Trophoblast cell (in vitro differentiated cells and primary cell): ENCODE measurements around the gene ASB11.

Experiments
- DNase-seq, 2 donors: peaks; one replicate each; pipeline ENCODE4 v3.0.0-alpha.2; 2016
- H2AFZ ChIP-seq: 2 replicates; pipeline ENCODE4 v1.6.1; 2013; ENCODE audit warnings: low read length, moderate library complexity, mild to moderate bottlenecking; ENCODE audit not compliant: insufficient read depth, poor library complexity
- H2AK5ac ChIP-seq: 2 replicates; pipeline ENCODE4 v1.6.1; 2013; ENCODE audit warnings: mild to moderate bottlenecking, low read length
- H2BK120ac ChIP-seq: 2 replicates; pipeline ENCODE4 v1.6.1; 2013; ENCODE audit warnings: low read length, mild to moderate bottlenecking, moderate library complexity; ENCODE audit not compliant: insufficient read depth, poor library complexity
- H2BK12ac ChIP-seq: 2 replicates; pipeline ENCODE4 v1.6.1; 2013; ENCODE audit warnings: mild to moderate bottlenecking, low read length, moderate library complexity
- H2BK5ac ChIP-seq: 2 replicates; pipeline ENCODE4 v1.6.1; 2013; ENCODE audit warnings: low read length, low read depth, moderate library complexity, mild to moderate bottlenecking; ENCODE audit not compliant: poor library complexity
- H3K14ac ChIP-seq: 2 replicates; pipeline ENCODE4 v1.6.1; 2013; ENCODE audit warnings: mild to moderate bottlenecking, low read length
- H3K18ac ChIP-seq: 2 replicates; pipeline ENCODE4 v1.6.1; 2013; ENCODE audit warnings: mild to moderate bottlenecking, low read length
- H3K23ac ChIP-seq: 2 replicates; pipeline ENCODE4 v1.6.1; 2013; ENCODE audit warnings: low read length
- H3K27ac ChIP-seq: 2 replicates; pipeline ENCODE4 v1.5.1; 2013; ENCODE audit warnings: low read depth, mild to moderate bottlenecking, inconsistent platforms, low read length, moderate library complexity
- H3K27me3 ChIP-seq: 2 replicates; pipeline ENCODE4 v1.6.1; 2013; ENCODE audit warnings: inconsistent platforms, mild to moderate bottlenecking, low read length, moderate library complexity; ENCODE audit not compliant: insufficient read depth
- H3K36me3 ChIP-seq, 2 experiments: 1 replicate in 1 of 2; 2 replicates in 1 of 2; pipeline ENCODE4 v1.6.1; 2013; ENCODE audit warnings: low read length in 2 of 2, mild to moderate bottlenecking in 2 of 2, moderate library complexity in 1 of 2; ENCODE audit not compliant: insufficient read depth in 2 of 2, control insufficient read depth in 1 of 2
- H3K4ac ChIP-seq: 2 replicates; pipeline ENCODE4 v1.6.1; 2013; ENCODE audit warnings: low read depth, mild to moderate bottlenecking, low read length, moderate library complexity
- H3K4me1 ChIP-seq, 2 experiments: 1 replicate in 1 of 2; 2 replicates in 1 of 2; pipeline ENCODE4 v1.6.1; 2013; ENCODE audit warnings: low read length in 2 of 2, mild to moderate bottlenecking in 2 of 2, moderate library complexity in 1 of 2; ENCODE audit not compliant: insufficient read depth in 2 of 2, control insufficient read depth in 1 of 2
- H3K4me2 ChIP-seq: 2 replicates; pipeline ENCODE4 v1.6.1; 2013; ENCODE audit warnings: inconsistent platforms, mild to moderate bottlenecking, low read length, moderate library complexity
- H3K4me3 ChIP-seq: 2 replicates; pipeline ENCODE4 v1.5.1; 2013; ENCODE audit warnings: mild to moderate bottlenecking, low read depth, low read length, inconsistent platforms
- H3K79me1 ChIP-seq: one replicate; pipeline ENCODE4 v1.6.1; 2013; ENCODE audit warnings: low read length
- H3K79me2 ChIP-seq: 2 replicates; pipeline ENCODE4 v1.6.1; 2013; ENCODE audit warnings: low read length, mild to moderate bottlenecking; ENCODE audit not compliant: control insufficient read depth, insufficient read depth, poor library complexity
- H3K9ac ChIP-seq: 2 replicates; pipeline ENCODE4 v1.6.1; 2013; ENCODE audit warnings: mild to moderate bottlenecking, low read length
- H3K9me3 ChIP-seq: 2 replicates; pipeline ENCODE4 v1.6.1; 2013; ENCODE audit warnings: low read depth, mild to moderate bottlenecking, control low read depth, inconsistent platforms, low read length; ENCODE audit not compliant: insufficient read depth
- H4K12ac ChIP-seq: 2 replicates; pipeline ENCODE4 v1.6.1; 2013; ENCODE audit warnings: low read depth, mild to moderate bottlenecking, low read length, moderate library complexity
- H4K8ac ChIP-seq: 2 replicates; pipeline ENCODE4 v1.6.1; 2013; ENCODE audit warnings: low read depth, mild to moderate bottlenecking, low read length, moderate library complexity
- H4K91ac ChIP-seq: one replicate; pipeline ENCODE4 v1.6.1; 2013; ENCODE audit warnings: low read depth, mild to moderate bottlenecking, low read length, moderate library complexity
- WGBS: extraction: QIAGEN DNeasy Blood & Tissue Kit; methylation state at CpG from one replicate; pipeline ENCODE4 v1.1.7; 2013; ENCODE audit warnings: missing lambda C conversion rate; ENCODE audit not compliant: insufficient read length, insufficient coverage; ENCODE audit errors: extremely low coverage; 5-methylcytosine and 5-hydroxymethylcytosine counted together

Gene ASB11

DNA sequence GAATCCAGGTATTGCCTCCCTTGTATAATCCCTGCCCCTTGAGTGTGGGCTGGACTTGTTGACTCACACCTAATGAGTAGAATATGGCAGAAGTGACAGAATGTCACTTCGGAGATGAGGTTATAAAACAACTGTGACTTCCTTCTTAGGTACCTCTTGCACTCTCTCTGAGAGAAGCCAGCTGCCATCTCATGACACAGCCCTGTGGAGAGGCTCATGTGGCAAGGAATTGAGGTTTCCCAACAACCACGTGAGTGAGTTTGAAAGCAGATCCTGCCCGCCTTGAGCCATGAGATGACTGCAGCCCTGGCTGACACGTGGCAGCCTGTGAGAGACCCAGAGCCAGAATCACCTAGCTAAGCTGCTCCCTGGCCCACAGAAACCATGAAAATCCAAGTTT lies 13.5 kb downstream of the ASB11 start:
- Histone ChIP-seq H4K12ac (no peak overlapping the region), H2BK5ac (no peak overlapping the region), H3K79me2 (no peaks in the 10 kb centered on the region), H3K36me3 (no peaks in the 10 kb centered on the region), H3K18ac (no peak overlapping the region), H3K27ac (no peak overlapping the region), H3K23ac (no peak overlapping the region), H3K27me3 (no peaks in the 10 kb centered on the region), H4K91ac (no peak overlapping the region), H3K4me2 (no peak overlapping the region), H3K9ac (no peak overlapping the region), H2BK12ac (no peak overlapping the region), H3K79me1 (no peaks in the 10 kb centered on the region), H2BK120ac (no peak overlapping the region), H2AK5ac (no peak overlapping the region), H3K4me3 (no peak overlapping the region), H3K9me3 (no peaks in the 10 kb centered on the region), H4K8ac (no peak overlapping the region), H2AFZ (no peak overlapping the region), H3K14ac (no peak overlapping the region), H3K4ac (no peak overlapping the region), H3K4me1 (peaks cover 0 to 2% of the 10 kb centered on the region in 2 experiments)
- no CpG with 5 or more reads among the region's 4 CpGs for WGBS
- DNase-seq = peak; percentile 6 to 39

- Histone ChIP-seq H3K27ac (no peak overlapping the region), H3K4me3 (no peak overlapping the region), H4K12ac (no peak overlapping the region), H4K91ac (no peak overlapping the region), H3K27me3 (no peaks in the 10 kb centered on the region), H3K4me1 (peaks cover 0 to 2% of the 10 kb centered on the region in 2 experiments), H2AFZ (no peak overlapping the region), H3K14ac (no peak overlapping the region), H4K8ac (no peak overlapping the region), H3K79me2 (no peaks in the 10 kb centered on the region), H3K79me1 (no peaks in the 10 kb centered on the region), H2BK12ac (no peak overlapping the region), H3K36me3 (no peaks in the 10 kb centered on the region), H3K9me3 (no peaks in the 10 kb centered on the region), H3K9ac (no peak overlapping the region), H3K18ac (no peak overlapping the region), H2BK120ac (no peak overlapping the region), H2BK5ac (no peak overlapping the region), H3K23ac (no peak overlapping the region), H3K4ac (no peak overlapping the region), H3K4me2 (no peak overlapping the region), H2AK5ac (no peak overlapping the region)
- no CpG with 5 or more reads among the region's 4 CpGs for WGBS
- DNase-seq = peak in 1 of 2 donors; percentile 53
These were observed 15.2 kb downstream of the ASB11 start for GRCh38 chrX:15299941-15300851.

DNA sequence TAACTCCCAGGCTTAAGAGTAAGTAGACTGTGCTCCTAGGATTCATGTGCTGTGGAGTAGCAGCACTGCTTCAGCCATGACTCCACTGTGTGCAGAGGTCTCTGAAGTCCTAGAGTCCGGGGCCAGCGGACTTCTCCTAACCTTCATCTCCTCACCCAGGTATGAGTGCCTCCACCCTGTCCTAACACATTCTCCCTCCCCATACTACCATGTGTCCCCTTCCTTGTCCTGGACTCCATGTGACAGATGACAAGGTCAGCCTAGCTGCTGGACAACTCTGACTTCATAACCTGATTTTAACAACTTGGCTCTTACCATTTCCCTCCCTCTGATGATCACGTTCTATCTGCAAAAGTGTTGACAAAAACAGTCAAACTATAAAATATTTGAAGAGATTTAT lies 16.7 kb downstream of the ASB11 start:
- H3K36me3 ChIP-seq = no peaks in the 10 kb centered on the region
- WGBS = no CpG with 5 or more reads among the region's 3 CpGs

GRCh38 chrX:15298201-15298600 lies 17.2 kb downstream of the ASB11 start:
- Histone ChIP-seq H3K27me3 (no peaks in the 10 kb centered on the region), H3K14ac (no peak overlapping the region), H3K79me2 (no peaks in the 10 kb centered on the region), H2AK5ac (no peak overlapping the region), H3K4me1 (peaks cover 0 to 2% of the 10 kb centered on the region in 2 experiments), H2AFZ (no peak overlapping the region), H3K79me1 (no peaks in the 10 kb centered on the region), H3K9ac (no peak overlapping the region), H2BK12ac (no peak overlapping the region), H3K4me2 (no peak overlapping the region), H3K9me3 (no peaks in the 10 kb centered on the region), H4K91ac (no peak overlapping the region), H4K12ac (no peak overlapping the region), H2BK120ac (no peak overlapping the region), H3K4ac (no peak overlapping the region), H3K23ac (no peak overlapping the region), H2BK5ac (no peak overlapping the region), H3K36me3 (no peaks in the 10 kb centered on the region), H3K18ac (no peak overlapping the region), H4K8ac (no peak overlapping the region), H3K4me3 (no peak overlapping the region), H3K27ac (no peak overlapping the region)
- no peak for DNase-seq
- WGBS = no CpG with 5 or more reads among the region's 2 CpGs

More for the DNA sequence above, 16.7 kb downstream of the ASB11 start:
- Histone ChIP-seq H2AFZ (no peak overlapping the region), H3K79me2 (no peaks in the 10 kb centered on the region), H3K4me3 (no peak overlapping the region), H2BK12ac (no peak overlapping the region), H4K8ac (no peak overlapping the region), H3K4me2 (no peak overlapping the region), H3K27me3 (no peaks in the 10 kb centered on the region), H3K79me1 (no peaks in the 10 kb centered on the region), H3K9me3 (no peaks in the 10 kb centered on the region), H3K18ac (no peak overlapping the region), H4K91ac (no peak overlapping the region), H2BK120ac (no peak overlapping the region), H3K4ac (no peak overlapping the region), H3K14ac (no peak overlapping the region), H3K4me1 (peaks cover 0 to 2% of the 10 kb centered on the region in 2 experiments), H2AK5ac (no peak overlapping the region), H3K9ac (no peak overlapping the region), H4K12ac (no peak overlapping the region), H2BK5ac (no peak overlapping the region), H3K27ac (no peak overlapping the region), H3K23ac (no peak overlapping the region)
- no peak for DNase-seq
